Measurements from ENCODE around the gene GTF3C4. TPM values are rescaled to one million over a fixed set of nuclear protein-coding genes. Genes with fewer than 3 reads are reported as not detected.

GTF3C4 gene
- total and polyA plus RNA-seq, 12 donors: 1.9 to 18.5 (median 11.6) TPM

- H3K27me3 ChIP-seq: no peaks in the 10 kb centered on the region
- H3K27ac ChIP-seq: no peak overlapping the region
- TF ChIP-seq CTCF (IDR thresholded peaks at IDR 0.05): no peak
- TF ChIP-seq POLR2A (IDR thresholded peaks at IDR 0.05): no peak
- intact Hi-C loops (cut with DNase I): loop anchor here in 1 of 2 donors (5.0 to 10.0 kb wide), 2 partner anchors 123 to 200 kb away; partner anchors contain the start of genes AK8 and SPACA9
- peaks cover 0 to 18% of the 10 kb centered on the region in 2 donors for H3K36me3 ChIP-seq (replicated peaks in 1 of 2)
- peaks cover 16 to 37% of the 10 kb centered on the region in 2 donors for H3K4me1 ChIP-seq (replicated peaks in 1 of 2)
- no peaks in the 10 kb centered on the region for H3K9me3 ChIP-seq (replicated peaks in 1 of 3)
- WGBS, 4 donors: 88 to 93% (median 89%) methylated on average over 4 of the region's 4 CpGs
- DNase-seq: no peak
- H3K4me3 ChIP-seq: no peak overlapping the region
Observed at GRCh38 chr9:132674485-132674884, 4.2 kb downstream of the GTF3C4 start.

DNA sequence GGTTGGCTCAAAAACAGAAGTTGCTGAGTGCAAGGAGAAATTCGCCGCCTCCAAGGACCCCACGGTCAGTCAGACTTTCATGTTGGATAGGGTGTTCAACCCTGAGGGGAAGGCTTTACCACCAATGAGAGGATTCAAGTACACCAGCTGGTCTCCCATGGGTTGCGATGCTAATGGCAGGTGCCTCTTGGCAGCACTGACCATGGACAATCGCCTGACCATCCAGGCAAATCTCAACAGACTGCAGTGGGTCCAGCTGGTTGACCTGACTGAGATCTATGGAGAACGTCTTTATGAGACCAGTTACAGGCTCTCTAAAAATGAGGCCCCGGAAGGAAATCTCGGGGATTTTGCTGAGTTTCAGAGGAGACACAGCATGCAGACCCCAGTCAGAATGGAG, 7.7 kb downstream of the GTF3C4 start:
- TF ChIP-seq POLR2A (IDR thresholded peaks at IDR 0.05): no peak
- TF ChIP-seq CTCF (IDR thresholded peaks at IDR 0.05): no peak
- peaks cover 0 to 33% of the 10 kb centered on the region in 2 donors for H3K36me3 ChIP-seq (replicated peaks in 1 of 2)
- WGBS, 4 donors: 94 to 97% (median 96%) methylated on average over 6 to 8 of the region's 8 CpGs
- H3K4me3 ChIP-seq: no peak overlapping the region
- H3K4me1 ChIP-seq (replicated peaks in 1 of 2): peaks cover 7 to 16% of the 10 kb centered on the region in 2 donors
- H3K9me3 ChIP-seq (replicated peaks in 1 of 3): no peaks in the 10 kb centered on the region
- no peaks in the 10 kb centered on the region for H3K27me3 ChIP-seq
- no peak for DNase-seq
- intact Hi-C loops (cut with DNase I): loop anchor here in 1 of 2 donors (10.0 kb wide), 1 partner anchor 197 kb away; the partner anchor contains the start of genes AK8 and SPACA9
- H3K27ac ChIP-seq: no peak overlapping the region

DNA sequence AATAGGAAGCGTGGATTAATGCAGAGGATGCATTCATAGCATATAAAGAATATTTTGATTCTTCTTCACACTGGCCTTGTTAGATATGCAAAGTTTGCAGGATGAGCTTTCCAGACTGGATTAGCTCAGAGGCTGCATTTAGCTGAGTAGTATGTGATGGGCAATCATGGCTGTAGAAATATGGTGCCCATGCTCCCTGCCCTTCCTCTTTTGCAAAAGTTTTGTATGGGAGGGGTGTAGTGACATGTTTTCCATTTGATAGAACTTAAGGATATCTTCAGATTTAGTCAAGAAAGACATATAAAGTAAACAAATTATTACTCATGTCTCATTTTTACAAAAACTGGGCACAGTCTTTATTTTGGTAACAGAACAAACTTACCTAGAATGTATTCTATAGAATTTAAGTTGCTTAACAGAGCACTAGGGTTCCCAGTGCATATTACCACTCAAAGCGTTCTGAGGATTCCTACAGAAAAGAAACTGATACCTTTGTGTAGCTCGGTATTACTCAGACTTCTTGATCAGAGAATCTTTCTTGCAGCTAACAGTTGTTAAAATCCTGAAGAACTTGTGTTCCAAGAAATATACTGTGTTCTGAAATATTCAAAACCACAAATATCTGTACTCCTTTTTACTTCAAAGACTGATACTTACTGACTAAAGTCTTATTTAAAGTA, 9.8 kb downstream of the GTF3C4 start:
- peaks cover 0 to 51% of the 10 kb centered on the region in 2 donors for H3K36me3 ChIP-seq (replicated peaks in 1 of 2)
- no peak overlapping the region for H3K4me3 ChIP-seq
- H3K4me1 ChIP-seq (replicated peaks in 1 of 2): no peaks in the 10 kb centered on the region
- no peak overlapping the region for H3K27ac ChIP-seq
- no peak for TF ChIP-seq CTCF (IDR thresholded peaks at IDR 0.05)
- no peak for TF ChIP-seq POLR2A (IDR thresholded peaks at IDR 0.05)
- intact Hi-C loops (cut with DNase I): loop anchor here in 1 of 2 donors (10.0 kb wide), 1 partner anchor 195 kb away; the partner anchor contains the start of genes AK8 and SPACA9
- 60 to 79% (median 66%) methylated on average over 3 of the region's 3 CpGs for whole genome bisulfite sequencing, 4 donors
- H3K27me3 ChIP-seq: no peaks in the 10 kb centered on the region
- no peak for DNase-seq
- no peaks in the 10 kb centered on the region for H3K9me3 ChIP-seq (replicated peaks in 1 of 3)

- DNase-seq: no peak
- Histone ChIP-seq H3K9me3 (replicated peaks in 1 of 3) (no peaks in the 10 kb centered on the region), H3K4me1 (replicated peaks in 1 of 2) (no peaks in the 10 kb centered on the region), H3K36me3 (replicated peaks in 1 of 2) (peaks cover 0 to 66% of the 10 kb centered on the region in 2 donors), H3K4me3 (no peak overlapping the region), H3K27me3 (no peaks in the 10 kb centered on the region), H3K27ac (no peak overlapping the region)
- no peak for TF ChIP-seq POLR2A (IDR thresholded peaks at IDR 0.05)
- TF ChIP-seq CTCF (IDR thresholded peaks at IDR 0.05): no peak
- intact Hi-C loops (cut with DNase I): no loop called here
- WGBS, 4 donors: 76 to 86% (median 80%) methylated on average over 5 of the region's 5 CpGs
Observed at GRCh38 chr9:132681561-132681960, 11.3 kb downstream of the GTF3C4 start.

Data from adrenal gland (tissue), 12 donors.